Head of caudate nucleus (tissue), 42 donors: ENCODE data around the gene ERGIC1.
A peak's percentile ranks its signal among the peaks of the same experiment; 100 is the strongest.

Experiments
- DNase-seq, 42 donors: peaks; one replicate each; pipeline versions ENCODE4 v3.0.0 to v3.0.0-alpha.2; 2020 to 2021; ENCODE audit warnings: mixed read lengths in 7 of 42
- intact Hi-C: fragments of 100-400 bp; cut with DNase I; formaldehyde crosslinking; loops from one replicate; pipeline ENCODE4 v1.15.0; 2022

The ERGIC1 gene

GRCh38 chr5:172944741-172945140 is 110.7 kb downstream of the ERGIC1 start:
- intact Hi-C loops = no loop called here
- DNase-seq = peak in 1 of 42 donors; percentile 5

- DNase-seq = peak in 1 of 42 donors; percentile 0
- intact Hi-C loops = no loop called here
Observed at GRCh38 chr5:172945151-172945550, 111.1 kb downstream of the ERGIC1 start.

- intact Hi-C loops = no loop called here
- DNase-seq = peak in 1 of 42 donors; percentile 13
Observed at GRCh38 chr5:172946146-172946545, 112.1 kb downstream of the ERGIC1 start.

GRCh38 chr5:172949426-172949825 is 115.4 kb downstream of the ERGIC1 start:
- no peak for DNase-seq
- intact Hi-C loops = no loop called here

GRCh38 chr5:172950176-172950965 is 116.3 kb downstream of the ERGIC1 start:
- intact Hi-C loops = no loop called here

GRCh38 chr5:172951371-172952033 is 117.5 kb downstream of the ERGIC1 start:
- intact Hi-C loops = no loop called here

More at GRCh38 chr5:172950176-172950965, 116.3 kb downstream of the ERGIC1 start:
- no peak for DNase-seq

GRCh38 chr5:172952034-172952511 is 118.0 kb downstream of the ERGIC1 start:
- no peak for DNase-seq
- intact Hi-C loops = no loop called here

More at GRCh38 chr5:172951371-172952033, 117.5 kb downstream of the ERGIC1 start:
- no peak for DNase-seq

- intact Hi-C loops = no loop called here
- no peak for DNase-seq
Observed at GRCh38 chr5:172953776-172954675, 120.0 kb downstream of the ERGIC1 start.

- no peak for DNase-seq
- intact Hi-C loops = no loop called here
Observed at GRCh38 chr5:172954751-172955159, 120.7 kb downstream of the ERGIC1 start.

GRCh38 chr5:172956228-172956627 is 122.2 kb downstream of the ERGIC1 start:
- no peak for DNase-seq
- intact Hi-C loops = no loop called here

GRCh38 chr5:172956936-172957335 is 122.9 kb downstream of the ERGIC1 start:
- intact Hi-C loops = no loop called here
- DNase-seq = peak in 12 of 42 donors; percentile 6 to 56 (median 32)

GRCh38 chr5:172957458-172957857 is 123.4 kb downstream of the ERGIC1 start:
- intact Hi-C loops = no loop called here
- no peak for DNase-seq

- intact Hi-C loops = no loop called here
- DNase-seq = peak in 41 of 42 donors; percentile 26 to 76 (median 57)
Observed at GRCh38 chr5:172958331-172959046, 124.4 kb downstream of the ERGIC1 start.

- intact Hi-C loops = no loop called here
- DNase-seq = no peak
Observed at GRCh38 chr5:172959824-172960799, 126.1 kb downstream of the ERGIC1 start.

- no peak for DNase-seq
- intact Hi-C loops = no loop called here
Observed at GRCh38 chr5:172969921-172970320, 135.9 kb downstream of the ERGIC1 start.

GRCh38 chr5:172971482-172971881 is 137.4 kb downstream of the ERGIC1 start:
- intact Hi-C loops = no loop called here

GRCh38 chr5:172972552-172972951 is 138.5 kb downstream of the ERGIC1 start:
- intact Hi-C loops = no loop called here
- no peak for DNase-seq

More at GRCh38 chr5:172971482-172971881, 137.4 kb downstream of the ERGIC1 start:
- no peak for DNase-seq
